SU-DHL-6 (cell line): ENCODE data around the gene LRRTM4.

Source experiments
- H2AFZ ChIP-seq: fragments of 200-600 bp; sonication (generic); 2 replicates; pipeline ENCODE4 v1.6.1; 2014; ENCODE audit warnings: low read depth, mild to moderate bottlenecking, moderate library complexity, mixed read lengths, antibody characterized with exemption, low read length; ENCODE audit not compliant: severe bottlenecking
- H3F3A ChIP-seq: fragments of 200-600 bp; shearing (Covaris generic); 2 replicates; pipeline ENCODE4 v1.6.0; 2016; ENCODE audit warnings: antibody characterized with exemption, mild to moderate bottlenecking; ENCODE audit not compliant: insufficient read depth
- H3K27ac ChIP-seq: fragments of 200-600 bp; sonication (generic); 2 replicates; pipeline ENCODE4 v1.5.1; 2016; ENCODE audit warnings: low read depth, mild to moderate bottlenecking, low read length, moderate library complexity, mixed read lengths
- H3K27me3 ChIP-seq: fragments of 200-600 bp; sonication (generic), shearing (Covaris generic); 2 replicates; pipeline ENCODE4 v1.6.0; 2014; ENCODE audit warnings: mild to moderate bottlenecking, low read length
- H3K36me3 ChIP-seq: fragments of 200-600 bp; sonication (generic); 2 replicates; pipeline ENCODE4 v1.6.1; 2014; ENCODE audit warnings: mild to moderate bottlenecking, low read length, mixed read lengths
- H3K4me2 ChIP-seq: fragments of 300-600, 200-600 bp; shearing (Covaris generic), sonication (generic); 2 replicates; pipeline ENCODE4 v1.6.0; 2014; ENCODE audit warnings: low read length, low read depth, mild to moderate bottlenecking; ENCODE audit not compliant: poor library complexity, severe bottlenecking
- H3K4me3 ChIP-seq: fragments of 200-600 bp; sonication (generic); 2 replicates; pipeline ENCODE4 v1.5.1; 2014; ENCODE audit warnings: antibody characterized with exemption, low read length, mild to moderate bottlenecking, mixed read lengths; ENCODE audit not compliant: insufficient read depth, poor library complexity, severe bottlenecking
- H3K79me2 ChIP-seq: fragments of 200-600 bp; sonication (generic); 2 replicates; pipeline ENCODE4 v1.6.1; 2014; ENCODE audit warnings: mild to moderate bottlenecking, low read length, moderate library complexity; ENCODE audit not compliant: insufficient read depth
- H3K9ac ChIP-seq: fragments of 200-600 bp; sonication (generic); 2 replicates; pipeline ENCODE4 v1.7.0; 2014; ENCODE audit warnings: mild to moderate bottlenecking, low read length
- H3K9me2 ChIP-seq: fragments of 200-600 bp; sonication (generic); replicated peaks from 2 replicates; pipeline ENCODE4 v1.6.1; 2014; ENCODE audit warnings: low read length; ENCODE audit not compliant: insufficient read depth
- H3K9me3 ChIP-seq: fragments of 200-600 bp; sonication (generic); 2 replicates; pipeline ENCODE4 v1.6.1; 2014; ENCODE audit warnings: low read length, mixed read lengths; ENCODE audit not compliant: insufficient read depth
- H4K20me1 ChIP-seq: fragments of 200-600 bp; sonication (generic); 2 replicates; pipeline ENCODE4 v1.6.1; 2014; ENCODE audit warnings: low read depth, mild to moderate bottlenecking, antibody characterized with exemption, low read length, moderate library complexity, mixed read lengths
- EZH2phosphoT487 ChIP-seq: fragments of 200-600 bp; sonication (generic), shearing (Covaris generic); conservative IDR thresholded peaks from 2 replicates; pipeline ENCODE4 v1.6.1; 2018; ENCODE audit warnings: mild to moderate bottlenecking, antibody characterized with exemption, low read length, moderate library complexity, mixed read lengths
- TF ChIP-seq, protein P1 (sequence below): fragments of 200-600 bp; sonication (generic); IDR thresholded peaks from one replicate; pipeline ENCODE4 v1.5.1; 2017; ENCODE audit warnings: antibody characterized with exemption, mild to moderate bottlenecking, low read length, moderate library complexity; ENCODE audit not compliant: insufficient read depth, poor library complexity, severe bottlenecking

LRRTM4 gene

DNA sequence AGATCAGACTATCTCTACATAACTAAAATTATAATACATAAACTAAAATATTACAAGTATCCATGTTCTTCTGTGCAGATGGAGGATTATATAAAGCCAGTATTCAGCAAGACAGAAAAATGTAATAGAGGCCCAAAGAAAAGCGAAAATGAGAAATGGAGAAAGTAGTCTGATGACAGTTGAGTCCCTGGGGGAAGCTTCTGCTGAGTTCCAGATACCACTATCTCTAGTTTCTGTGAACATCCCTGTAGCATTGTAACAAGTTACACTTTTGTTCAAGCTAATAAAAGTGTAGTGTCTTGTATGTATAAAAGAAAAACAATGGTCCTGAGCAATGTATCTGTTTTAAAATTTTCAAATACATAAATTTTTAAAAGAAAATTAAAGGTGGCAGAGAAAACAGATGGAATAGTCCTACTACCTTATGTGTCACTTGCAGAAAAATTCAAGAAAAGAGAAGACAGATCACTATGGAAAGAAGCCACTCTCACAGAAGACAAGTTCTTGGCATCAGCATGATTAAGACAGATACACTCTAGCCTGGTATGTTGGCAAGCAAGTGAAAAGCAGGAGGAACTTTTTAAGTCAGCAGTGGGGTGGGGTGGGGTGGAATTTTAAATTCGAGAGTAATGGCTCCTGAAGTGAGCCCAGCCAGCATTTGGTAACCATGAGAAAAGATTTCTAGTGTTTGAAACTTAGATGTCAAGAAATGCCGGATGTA lies 541.9 kb downstream of the LRRTM4 start:
- H3K4me2 ChIP-seq: peak overlapping the region; percentile 52
- no peaks in the 10 kb centered on the region; the same call in 1 of the 2 replicates for H3K36me3 ChIP-seq

DNA sequence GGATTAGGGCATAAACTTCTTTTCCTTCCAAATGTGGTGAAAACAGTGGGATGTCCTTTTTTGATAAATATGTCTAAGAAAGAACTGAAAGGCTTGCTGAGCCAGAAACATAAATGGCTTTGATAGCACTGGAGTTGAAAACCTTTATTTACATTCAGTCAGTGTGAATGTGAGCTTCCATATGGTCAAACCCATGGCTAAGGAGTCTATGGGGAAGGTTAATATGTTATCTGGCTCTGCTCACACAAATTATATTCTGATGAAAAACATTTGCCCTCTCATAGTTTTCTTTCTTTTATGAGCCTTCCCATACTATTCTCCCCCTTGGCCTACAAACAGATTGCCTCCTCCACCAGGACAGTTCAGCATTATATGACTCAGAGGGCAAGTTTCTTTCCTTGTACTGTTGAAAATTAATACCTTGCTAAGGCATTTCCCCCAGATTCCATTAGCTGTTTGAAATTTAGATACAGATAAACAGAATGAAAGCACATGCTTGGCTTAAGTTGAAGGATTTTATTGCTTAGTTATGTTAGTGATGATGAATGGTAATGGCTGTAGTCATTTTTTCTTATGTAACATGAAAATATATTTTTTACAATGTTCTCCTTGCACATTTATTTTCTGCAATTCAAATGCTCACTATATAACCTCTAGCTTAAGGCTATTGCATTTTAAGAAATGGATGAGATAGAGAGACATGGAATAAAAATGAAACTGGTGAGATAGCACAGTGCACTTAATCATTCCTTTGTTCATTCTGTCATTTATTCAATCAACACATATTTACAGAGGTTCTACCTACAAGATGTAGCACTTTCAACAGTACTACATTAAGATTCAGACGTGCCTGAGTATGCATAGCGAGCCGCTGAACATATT lies 544.1 kb downstream of the LRRTM4 start:
- Histone ChIP-seq H3K36me3 (no peaks in the 10 kb centered on the region), H2AFZ (no peak overlapping the region), H3K9me2 (no peaks in the 10 kb centered on the region), H3K27me3 (no peaks in the 10 kb centered on the region), H4K20me1 (no peaks in the 10 kb centered on the region), H3K79me2 (no peaks in the 10 kb centered on the region), H3K4me2 (no peak overlapping the region), H3K9me3 (no peaks in the 10 kb centered on the region), H3K27ac (peak overlapping the region; percentile 70), H3K4me3 (no peak overlapping the region), H3K9ac (no peak overlapping the region), H3F3A (no peaks in the 10 kb centered on the region; the same call in 1 of the 2 replicates)
- TF ChIP-seq, protein P1, sequence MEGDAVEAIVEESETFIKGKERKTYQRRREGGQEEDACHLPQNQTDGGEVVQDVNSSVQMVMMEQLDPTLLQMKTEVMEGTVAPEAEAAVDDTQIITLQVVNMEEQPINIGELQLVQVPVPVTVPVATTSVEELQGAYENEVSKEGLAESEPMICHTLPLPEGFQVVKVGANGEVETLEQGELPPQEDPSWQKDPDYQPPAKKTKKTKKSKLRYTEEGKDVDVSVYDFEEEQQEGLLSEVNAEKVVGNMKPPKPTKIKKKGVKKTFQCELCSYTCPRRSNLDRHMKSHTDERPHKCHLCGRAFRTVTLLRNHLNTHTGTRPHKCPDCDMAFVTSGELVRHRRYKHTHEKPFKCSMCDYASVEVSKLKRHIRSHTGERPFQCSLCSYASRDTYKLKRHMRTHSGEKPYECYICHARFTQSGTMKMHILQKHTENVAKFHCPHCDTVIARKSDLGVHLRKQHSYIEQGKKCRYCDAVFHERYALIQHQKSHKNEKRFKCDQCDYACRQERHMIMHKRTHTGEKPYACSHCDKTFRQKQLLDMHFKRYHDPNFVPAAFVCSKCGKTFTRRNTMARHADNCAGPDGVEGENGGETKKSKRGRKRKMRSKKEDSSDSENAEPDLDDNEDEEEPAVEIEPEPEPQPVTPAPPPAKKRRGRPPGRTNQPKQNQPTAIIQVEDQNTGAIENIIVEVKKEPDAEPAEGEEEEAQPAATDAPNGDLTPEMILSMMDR: no peak
- TF ChIP-seq EZH2phosphoT487: no peak

More for the DNA sequence above, 541.9 kb downstream of the LRRTM4 start:
- Histone ChIP-seq H3K27me3 (no peaks in the 10 kb centered on the region), H3K79me2 (no peaks in the 10 kb centered on the region), H3K9ac (peak overlapping the region; percentile 7; the same call in 1 of the 2 replicates), H4K20me1 (no peaks in the 10 kb centered on the region), H2AFZ (peak overlapping the region; percentile 18), H3K9me3 (no peaks in the 10 kb centered on the region), H3K9me2 (no peaks in the 10 kb centered on the region), H3F3A (no peaks in the 10 kb centered on the region; the same call in 1 of the 2 replicates), H3K4me3 (no peak overlapping the region), H3K27ac (peak overlapping the region; percentile 70)
- no peak for TF ChIP-seq EZH2phosphoT487
- TF ChIP-seq, protein P1: no peak

DNA sequence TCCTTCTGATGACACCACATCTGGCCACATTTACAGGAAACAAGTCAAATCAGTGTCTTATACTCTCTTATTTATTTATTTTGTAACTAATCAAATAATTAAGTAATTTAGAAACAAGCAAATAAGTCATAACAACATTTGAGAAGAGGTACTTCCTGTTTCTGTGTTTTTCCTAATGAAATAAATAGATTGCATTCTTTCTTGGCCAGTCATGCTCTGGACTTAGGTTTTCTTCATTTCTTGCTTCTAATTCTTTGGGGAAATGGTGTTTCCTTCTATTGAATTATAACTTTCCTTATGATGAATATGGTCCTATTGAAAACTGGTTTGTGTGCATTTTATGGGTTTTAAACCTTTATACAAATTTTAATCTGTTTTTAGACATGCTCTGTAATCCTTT lies 546.4 kb downstream of the LRRTM4 start:
- H3K27me3 ChIP-seq: no peaks in the 10 kb centered on the region
- no peaks in the 10 kb centered on the region for H3K36me3 ChIP-seq

More for the DNA sequence above, 546.4 kb downstream of the LRRTM4 start:
- TF ChIP-seq EZH2phosphoT487: no peak
- TF ChIP-seq, protein P1: no peak
- no peaks in the 10 kb centered on the region for H4K20me1 ChIP-seq
- H3K27ac ChIP-seq: no peak overlapping the region
- H2AFZ ChIP-seq: peak overlapping the region; percentile 16
- no peaks in the 10 kb centered on the region; the same call in 1 of the 2 replicates for H3F3A ChIP-seq
- no peaks in the 10 kb centered on the region for H3K79me2 ChIP-seq
- no peak overlapping the region for H3K4me3 ChIP-seq
- no peaks in the 10 kb centered on the region for H3K9me3 ChIP-seq
- no peaks in the 10 kb centered on the region for H3K9me2 ChIP-seq
- no peak overlapping the region for H3K4me2 ChIP-seq
- no peak overlapping the region for H3K9ac ChIP-seq
